ENCODE data around the gene PPT2. TPM values are rescaled to one million over a fixed set of nuclear protein-coding genes. Genes with fewer than 3 reads are reported as not detected.

Gene PPT2
- total and polyA plus RNA-seq, 2 donors (not counting 3 experiments of a cell fraction or from before 2014, with no cell fraction given), result 27.2 to 47.3 TPM

DNA sequence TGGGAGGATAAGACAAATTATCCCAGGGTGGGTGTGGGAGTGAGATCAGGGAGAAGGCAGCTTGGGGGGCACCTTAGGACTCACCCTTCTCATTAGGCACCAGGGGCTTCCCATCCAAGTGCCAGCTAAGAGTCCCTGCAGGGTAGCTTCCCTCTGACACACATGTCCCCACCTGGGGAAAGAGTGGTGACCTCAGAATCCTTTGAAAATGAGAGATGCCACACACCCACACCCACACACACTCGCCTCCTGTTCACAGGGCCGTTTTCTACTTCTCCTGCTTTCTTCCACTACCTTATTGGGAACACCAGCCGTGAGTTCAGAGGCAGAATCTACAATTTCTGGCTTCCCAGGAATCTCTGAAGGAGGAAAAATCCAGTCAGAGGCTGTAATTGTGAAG is 29.1 kb downstream of the PPT2 start:
- Histone ChIP-seq H3K9me1 (replicated peaks; ENCODE audit: control insufficient read depth, extremely low read depth, insufficient read depth, low read length) (no peaks in the 10 kb centered on the region), H3K27me3 (ENCODE audit: control insufficient read depth in 2 of 2, insufficient read depth in 2 of 2, low read length in 2 of 2) (no peaks in the 10 kb centered on the region), H3K9ac (replicated peaks; ENCODE audit: extremely low read depth, insufficient read depth, low read length) (no peak overlapping the region), H3K79me2 (ENCODE audit: control insufficient read depth, insufficient read depth, low read length) (peaks cover 9% of the 10 kb centered on the region), H3K27ac (ENCODE audit: insufficient read depth, low read depth, low read length) (no peak overlapping the region), H3K4me3 (replicated peaks in 1 of 3; ENCODE audit: insufficient read depth in 1 of 3, low read depth in 1 of 3, low read length in 3 of 3) (no peak overlapping the region), H3K4me2 (ENCODE audit: insufficient read depth, low read length) (no peak overlapping the region), H3K36me3 (ENCODE audit: control insufficient read depth in 2 of 2, extremely low read depth in 1 of 2, insufficient read depth in 2 of 2, low read length in 2 of 2) (peaks cover 3 to 35% of the 10 kb centered on the region in 2 experiments), H3K9me3 (replicated peaks; ENCODE audit: control insufficient read depth, insufficient read depth, low read length) (no peaks in the 10 kb centered on the region), H4K20me1 (replicated peaks; ENCODE audit: control insufficient read depth, extremely low read depth, insufficient read depth, low read length) (no peaks in the 10 kb centered on the region), H3K4me1 (ENCODE audit: control insufficient read depth, extremely low read depth, insufficient read depth, low read length) (peaks cover 18% of the 10 kb centered on the region), H2AFZ (ENCODE audit: low read depth, low read length) (no peak overlapping the region)
- DNase-seq (ENCODE audit: low read depth, low spot score) (no peak), FAIRE-seq (no peak)
- ChIA-PET CTCF (interaction anchor here (1.0 to 1.7 kb wide), 2 partner anchors 12 to 64 kb away, joined by 3 to 5 read pairs; no protein-coding TSS in a partner anchor), POLR2A (no interaction called here)
- intact Hi-C loops (cut with micrococcal nuclease), result no loop called here
- no peak for TF ChIP-seq POLR2A (IDR thresholded peaks at IDR 0.05; ENCODE audit: low read depth, low read length)
- TF ChIP-seq MYC (IDR thresholded peaks at IDR 0.05; ENCODE audit: low read depth, low read length), result no peak
- TF ChIP-seq, protein P1, sequence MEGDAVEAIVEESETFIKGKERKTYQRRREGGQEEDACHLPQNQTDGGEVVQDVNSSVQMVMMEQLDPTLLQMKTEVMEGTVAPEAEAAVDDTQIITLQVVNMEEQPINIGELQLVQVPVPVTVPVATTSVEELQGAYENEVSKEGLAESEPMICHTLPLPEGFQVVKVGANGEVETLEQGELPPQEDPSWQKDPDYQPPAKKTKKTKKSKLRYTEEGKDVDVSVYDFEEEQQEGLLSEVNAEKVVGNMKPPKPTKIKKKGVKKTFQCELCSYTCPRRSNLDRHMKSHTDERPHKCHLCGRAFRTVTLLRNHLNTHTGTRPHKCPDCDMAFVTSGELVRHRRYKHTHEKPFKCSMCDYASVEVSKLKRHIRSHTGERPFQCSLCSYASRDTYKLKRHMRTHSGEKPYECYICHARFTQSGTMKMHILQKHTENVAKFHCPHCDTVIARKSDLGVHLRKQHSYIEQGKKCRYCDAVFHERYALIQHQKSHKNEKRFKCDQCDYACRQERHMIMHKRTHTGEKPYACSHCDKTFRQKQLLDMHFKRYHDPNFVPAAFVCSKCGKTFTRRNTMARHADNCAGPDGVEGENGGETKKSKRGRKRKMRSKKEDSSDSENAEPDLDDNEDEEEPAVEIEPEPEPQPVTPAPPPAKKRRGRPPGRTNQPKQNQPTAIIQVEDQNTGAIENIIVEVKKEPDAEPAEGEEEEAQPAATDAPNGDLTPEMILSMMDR (IDR thresholded peaks at IDR 0.05; ENCODE audit: extremely low read depth in 1 of 2, insufficient read depth in 1 of 2, low read depth in 1 of 2, low read length in 2 of 2), result no peak
- TF ChIP-seq, protein P2, sequence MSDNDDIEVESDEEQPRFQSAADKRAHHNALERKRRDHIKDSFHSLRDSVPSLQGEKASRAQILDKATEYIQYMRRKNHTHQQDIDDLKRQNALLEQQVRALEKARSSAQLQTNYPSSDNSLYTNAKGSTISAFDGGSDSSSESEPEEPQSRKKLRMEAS (IDR thresholded peaks at IDR 0.05; ENCODE audit: insufficient read depth, insufficient read length), result no peak
- no peak for TF ChIP-seq POLR2AphosphoS5 (IDR thresholded peaks at IDR 0.05; ENCODE audit: insufficient read depth, low read depth, low read length)
- TF ChIP-seq GATA2 (IDR thresholded peaks at IDR 0.05; ENCODE audit: insufficient read depth, insufficient read length, low read depth, low read length), result no peak
- TF ChIP-seq FOS (IDR thresholded peaks at IDR 0.05; ENCODE audit: borderline replicate concordance, insufficient read depth, low read length), result no peak
- no peak for TF ChIP-seq JUN (IDR thresholded peaks at IDR 0.05; ENCODE audit: borderline replicate concordance, insufficient read depth, insufficient read length, low read depth)
- no TSS peak for BruUV-seq (replicated peaks)
- dilution Hi-C loops (cut with MboI; ENCODE audit: extremely low pct_ligation_motif_present, low sequenced_read_pairs), result no loop called here

Measured in endothelial cell of umbilical vein (primary cell).